GM06990 (cell line): ENCODE data around the gene OR2T5.
"Not testable (repeated sequence)": the region's sequence is repeated elsewhere in the genome, so short reads cannot be mapped to it uniquely, and the experiment has no call there.

ENCODE experiments used
- DNase-seq: peaks from one replicate; pipeline ENCODE4 v3.0.0-alpha.2; 2011; ENCODE audit not compliant: insufficient read length; ENCODE audit errors: extremely low read depth
- H3K27me3 ChIP-seq: replicated peaks from 2 replicates; pipeline ENCODE4 v1.6.0; 2011; ENCODE audit warnings: low read length; ENCODE audit not compliant: control insufficient read depth, insufficient read depth
- H3K36me3 ChIP-seq: 2 replicates; pipeline ENCODE4 v1.5.1; 2011; ENCODE audit warnings: low read length; ENCODE audit not compliant: control insufficient read depth, insufficient read depth
- H3K4me3 ChIP-seq: replicated peaks from 2 replicates; pipeline ENCODE4 v1.5.1; 2011; ENCODE audit warnings: low read depth, mild to moderate bottlenecking, control low read depth, low read length
- CTCF ChIP-seq: IDR thresholded peaks from 2 replicates; pipeline ENCODE4 v1.5.1; 2011; ENCODE audit warnings: low read length, control low read depth, mild to moderate bottlenecking, inconsistent platforms; ENCODE audit not compliant: insufficient read depth, poor library complexity, severe bottlenecking

OR2T5 gene

GRCh38 chr1:248471154-248471553, 17.2 kb upstream of the OR2T5 start:
- no peak for DNase-seq
- TF ChIP-seq CTCF = no peak
- Histone ChIP-seq H3K4me3 (no peak overlapping the region), H3K36me3 (no peaks in the 10 kb centered on the region), H3K27me3 (no peaks in the 10 kb centered on the region)

GRCh38 chr1:248472111-248472510, 16.3 kb upstream of the OR2T5 start:
- DNase-seq, H3K4me3 ChIP-seq, H3K36me3 ChIP-seq, H3K27me3 ChIP-seq: not testable (repeated sequence)

GRCh38 chr1:248473051-248473450, 15.3 kb upstream of the OR2T5 start, which contains the start of gene OR2T3:
OR2T3 (plus strand) TSS chr1:248473351; CDS start chr1:248473351, 0 bp downstream.
- H3K4me3 ChIP-seq, H3K36me3 ChIP-seq, H3K27me3 ChIP-seq, DNase-seq: not testable (repeated sequence)

- not testable (repeated sequence) for H3K36me3 ChIP-seq, H3K27me3 ChIP-seq, H3K4me3 ChIP-seq, DNase-seq
Observed at GRCh38 chr1:248475660-248476059, 12.7 kb upstream of the OR2T5 start.

- H3K4me3 ChIP-seq = peak overlapping the region; percentile 45
Observed at GRCh38 chr1:248481686-248482579, 6.5 kb upstream of the OR2T5 start.

GRCh38 chr1:248496661-248497060, 8.3 kb downstream of the OR2T5 start:
- not testable (repeated sequence) for DNase-seq, H3K27me3 ChIP-seq, H3K36me3 ChIP-seq, H3K4me3 ChIP-seq

More at GRCh38 chr1:248481686-248482579, 6.5 kb upstream of the OR2T5 start:
- peak; percentile 8 for DNase-seq
- H3K27me3 ChIP-seq, H3K36me3 ChIP-seq: not testable (repeated sequence)

GRCh38 chr1:248500305-248501035, 12.1 kb downstream of the OR2T5 start:
- not testable (repeated sequence) for H3K4me3 ChIP-seq, DNase-seq, H3K27me3 ChIP-seq, H3K36me3 ChIP-seq

GRCh38 chr1:248507773-248508172, 19.4 kb downstream of the OR2T5 start, which contains the start of gene OR2G6:
OR2G6 (plus strand) TSS chr1:248508073; CDS start chr1:248521647, 13,574 bp downstream.
- DNase-seq, H3K36me3 ChIP-seq, H3K27me3 ChIP-seq, H3K4me3 ChIP-seq: not testable (repeated sequence)

GRCh38 chr1:248510217-248510616, 21.8 kb downstream of the OR2T5 start:
- not testable (repeated sequence) for H3K4me3 ChIP-seq, H3K27me3 ChIP-seq, DNase-seq, H3K36me3 ChIP-seq
